Left ventricle myocardium superior (tissue), 1 donor: ENCODE data around the gene SLC6A20. TPM values are rescaled to one million over a fixed set of nuclear protein-coding genes. Genes with fewer than 3 reads are reported as not detected.

Experiments used
- ATAC-seq: fragments of 200-7000 bp; cut with Tn5 transposase; one replicate; pipeline ENCODE4 v1.9.1; 2020; ENCODE audit warnings: mild to moderate bottlenecking, moderate library complexity
- DNase-seq: peaks from one replicate; pipeline ENCODE4 v3.0.0-alpha.2; 2020
- intact Hi-C: fragments of 100-400 bp; cut with micrococcal nuclease; formaldehyde crosslinking; loops from one replicate; pipeline ENCODE4 v1.11.0; 2022
- total RNA-seq: library from RNA; stranded (reverse); fragmentation: NEBNext Ultra II Directional; extraction: Animal tissue kit (Norgen Biotek cat#: 25700); gene quantifications from one replicate; pipeline ENCODE4 v1.2.1, GENCODE V29; 2021
- donor health status: DM: no; HTN: yes; CAD: no; lungs with severe emphysema.

SLC6A20 gene
- total RNA-seq, 1 donor from 2014 or later: not detected

- DNase-seq (no peak), ATAC-seq (no peak)
- intact Hi-C loops: no loop called here
These were observed 7.1 kb upstream of the SLC6A20 start for GRCh38 chr3:45803252-45803935.

- intact Hi-C loops: no loop called here
- ATAC-seq: no peak
- no peak for DNase-seq
These were observed 5.8 kb upstream of the SLC6A20 start for GRCh38 chr3:45802146-45802545.

- DNase-seq (no peak), ATAC-seq (no peak)
- intact Hi-C loops: no loop called here
These were observed 4.3 kb upstream of the SLC6A20 start for GRCh38 chr3:45800611-45801010.

- intact Hi-C loops: no loop called here
- no peak for DNase-seq
- ATAC-seq: no peak
These were observed 3.2 kb upstream of the SLC6A20 start for GRCh38 chr3:45799586-45799985.

GRCh38 chr3:45798034-45798433 is 1.7 kb upstream of the SLC6A20 start:
- DNase-seq (no peak), ATAC-seq (no peak)
- intact Hi-C loops: no loop called here

GRCh38 chr3:45796902-45797637 is 734 bp upstream of the SLC6A20 start:
- DNase-seq: no peak
- intact Hi-C loops: no loop called here

GRCh38 chr3:45795509-45795881 is 841 bp downstream of the SLC6A20 start:
- ATAC-seq (no peak), DNase-seq (no peak)
- intact Hi-C loops: no loop called here

More at GRCh38 chr3:45796902-45797637, 734 bp upstream of the SLC6A20 start:
- ATAC-seq: no peak

GRCh38 chr3:45794660-45795059 is 1.7 kb downstream of the SLC6A20 start:
- intact Hi-C loops: no loop called here
- DNase-seq (no peak), ATAC-seq (no peak)

GRCh38 chr3:45794177-45794560 is 2.2 kb downstream of the SLC6A20 start:
- no peak for ATAC-seq
- intact Hi-C loops: no loop called here
- no peak for DNase-seq

GRCh38 chr3:45793482-45794176 is 2.7 kb downstream of the SLC6A20 start:
- no peak for ATAC-seq
- no peak for DNase-seq
- intact Hi-C loops: no loop called here

GRCh38 chr3:45792516-45793172 is 3.7 kb downstream of the SLC6A20 start:
- intact Hi-C loops: no loop called here
- no peak for DNase-seq
- ATAC-seq: no peak

GRCh38 chr3:45792036-45792435 is 4.3 kb downstream of the SLC6A20 start:
- ATAC-seq: no peak
- intact Hi-C loops: no loop called here
- no peak for DNase-seq

- intact Hi-C loops: no loop called here
- ATAC-seq (no peak), DNase-seq (no peak)
These were observed 5.7 kb downstream of the SLC6A20 start for GRCh38 chr3:45790596-45790995.

GRCh38 chr3:45789235-45789812 is 7.0 kb downstream of the SLC6A20 start:
- ATAC-seq (no peak), DNase-seq (no peak)
- intact Hi-C loops: no loop called here

GRCh38 chr3:45787551-45787950 is 8.8 kb downstream of the SLC6A20 start:
- DNase-seq: no peak
- ATAC-seq: no peak
- intact Hi-C loops: no loop called here

GRCh38 chr3:45786801-45787495 is 9.4 kb downstream of the SLC6A20 start:
- no peak for ATAC-seq
- intact Hi-C loops: no loop called here
- no peak for DNase-seq

- DNase-seq (no peak), ATAC-seq (no peak)
- intact Hi-C loops: no loop called here
These were observed 10.7 kb downstream of the SLC6A20 start for GRCh38 chr3:45785605-45786150.

- no peak for ATAC-seq
- intact Hi-C loops: no loop called here
- DNase-seq: no peak
These were observed 12.7 kb downstream of the SLC6A20 start for GRCh38 chr3:45783667-45784066.

- no peak for DNase-seq
- no peak for ATAC-seq
- intact Hi-C loops: no loop called here
These were observed 14.0 kb downstream of the SLC6A20 start for GRCh38 chr3:45782381-45782780.
